ENCODE data around the gene BEAN1.

DNA sequence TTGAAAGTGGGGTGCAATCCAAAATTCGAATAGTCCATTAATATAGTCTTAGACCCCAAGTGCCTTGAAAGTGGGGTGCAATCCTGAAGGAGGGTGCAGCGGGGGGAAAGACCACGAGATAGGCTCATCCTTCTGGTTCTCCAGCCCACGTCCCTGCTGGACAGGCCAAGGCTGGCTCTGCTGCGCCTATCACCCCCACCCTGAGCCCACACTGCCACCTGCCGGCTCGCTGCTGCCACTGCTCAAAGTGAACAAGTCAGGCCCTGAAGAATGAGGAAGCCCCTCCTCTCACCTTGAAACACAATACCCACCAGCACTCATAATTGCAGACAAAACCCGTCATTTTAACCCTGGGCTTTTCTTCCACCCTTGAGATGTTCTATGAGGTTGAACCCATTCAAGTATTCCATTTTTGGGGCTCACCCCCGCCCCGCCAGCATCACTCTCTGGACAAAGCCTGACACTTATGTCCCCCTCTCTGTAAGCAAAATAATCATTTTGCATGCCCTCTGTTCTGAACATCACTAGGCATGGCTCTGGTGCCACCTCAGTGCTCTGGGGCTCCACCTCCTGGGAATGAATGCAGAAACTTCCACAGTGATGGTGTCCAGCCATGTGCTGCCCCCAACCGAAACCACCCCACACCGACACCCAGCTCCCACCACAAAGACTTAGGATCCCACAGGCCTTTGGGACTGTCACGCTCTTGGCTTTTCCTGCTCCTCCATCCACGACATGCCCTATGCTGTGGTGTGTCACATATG, 56.8 kb downstream of the BEAN1 start:
- TF ChIP-seq POLR2A (IDR thresholded peaks at IDR 0.05; ENCODE audit: low read depth) (no peak), EP300 (IDR thresholded peaks at IDR 0.05) (no peak)
- TF ChIP-seq, protein P1, sequence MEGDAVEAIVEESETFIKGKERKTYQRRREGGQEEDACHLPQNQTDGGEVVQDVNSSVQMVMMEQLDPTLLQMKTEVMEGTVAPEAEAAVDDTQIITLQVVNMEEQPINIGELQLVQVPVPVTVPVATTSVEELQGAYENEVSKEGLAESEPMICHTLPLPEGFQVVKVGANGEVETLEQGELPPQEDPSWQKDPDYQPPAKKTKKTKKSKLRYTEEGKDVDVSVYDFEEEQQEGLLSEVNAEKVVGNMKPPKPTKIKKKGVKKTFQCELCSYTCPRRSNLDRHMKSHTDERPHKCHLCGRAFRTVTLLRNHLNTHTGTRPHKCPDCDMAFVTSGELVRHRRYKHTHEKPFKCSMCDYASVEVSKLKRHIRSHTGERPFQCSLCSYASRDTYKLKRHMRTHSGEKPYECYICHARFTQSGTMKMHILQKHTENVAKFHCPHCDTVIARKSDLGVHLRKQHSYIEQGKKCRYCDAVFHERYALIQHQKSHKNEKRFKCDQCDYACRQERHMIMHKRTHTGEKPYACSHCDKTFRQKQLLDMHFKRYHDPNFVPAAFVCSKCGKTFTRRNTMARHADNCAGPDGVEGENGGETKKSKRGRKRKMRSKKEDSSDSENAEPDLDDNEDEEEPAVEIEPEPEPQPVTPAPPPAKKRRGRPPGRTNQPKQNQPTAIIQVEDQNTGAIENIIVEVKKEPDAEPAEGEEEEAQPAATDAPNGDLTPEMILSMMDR (IDR thresholded peaks at IDR 0.05): peak; percentile 85 to 94 (median 91)
